ENCODE data around the gene CBY3. TPM values are rescaled to one million over a fixed set of nuclear protein-coding genes. Genes with fewer than 3 reads are reported as not detected.
"Not testable (repeated sequence)": the region's sequence is repeated elsewhere in the genome, so short reads cannot be mapped to it uniquely, and the experiment has no call there.

Gene CBY3
- polyA plus RNA-seq, 1 donor from 2014 or later = 0.64 TPM

GRCh38 chr5:179696603-179697002 lies 15.8 kb upstream of the CBY3 start:
- Mint-ChIP-seq H3K4me1 (peaks cover 20 to 25% (median 22%) of the 10 kb centered on the region in 3 donors), H3K27ac (peak overlapping the region in 2 of 3 donors; percentile 5 to 35), H3K9me3 (no peaks in the 10 kb centered on the region), H3K27me3 (no peaks in the 10 kb centered on the region), H3K36me3 (peaks cover 2% of the 10 kb centered on the region), H3K4me3 (peak overlapping the region in 3 of 4 donors; percentile 12 to 34 (median 17))

- Mint-ChIP-seq H3K36me3 (peaks cover 2% of the 10 kb centered on the region), H3K4me3 (peak overlapping the region in 1 of 4 donors; percentile 75), H3K27me3 (no peaks in the 10 kb centered on the region), H3K27ac (peak overlapping the region in 2 of 3 donors; percentile 0 to 92), H3K4me1 (peaks cover 10 to 15% (median 12%) of the 10 kb centered on the region in 3 donors), H3K9me3 (no peaks in the 10 kb centered on the region)
Measured at GRCh38 chr5:179694561-179694960, 13.7 kb upstream of the CBY3 start.

- not testable (repeated sequence) for H3K4me3 Mint-ChIP-seq, H3K27me3 Mint-ChIP-seq, H3K27ac Mint-ChIP-seq, H3K36me3 Mint-ChIP-seq, H3K9me3 Mint-ChIP-seq, H3K4me1 Mint-ChIP-seq
Measured at GRCh38 chr5:179689212-179689611, 8.4 kb upstream of the CBY3 start.

GRCh38 chr5:179680014-179680779 lies 637 bp downstream of the CBY3 start:
- Mint-ChIP-seq H3K9me3 (no peaks in the 10 kb centered on the region), H3K27me3 (no peaks in the 10 kb centered on the region), H3K27ac (peak overlapping the region in 2 of 3 donors; percentile 60), H3K36me3 (peaks cover 1% of the 10 kb centered on the region), H3K4me3 (peak overlapping the region; percentile 7 to 87 (median 64)), H3K4me1 (peaks cover 11 to 17% (median 14%) of the 10 kb centered on the region in 3 donors)

- peak overlapping the region; percentile 89 to 96 (median 91) for H3K27ac Mint-ChIP-seq
- no peaks in the 10 kb centered on the region for H3K9me3 Mint-ChIP-seq
- peaks cover 11 to 19% (median 14%) of the 10 kb centered on the region in 3 donors for H3K4me1 Mint-ChIP-seq
- H3K27me3 Mint-ChIP-seq = no peaks in the 10 kb centered on the region
- H3K4me3 Mint-ChIP-seq = peak overlapping the region; percentile 93 to 99 (median 97)
- H3K36me3 Mint-ChIP-seq = peaks cover 1% of the 10 kb centered on the region
Measured at GRCh38 chr5:179679014-179679674, 1.7 kb downstream of the CBY3 start.

GRCh38 chr5:179678223-179679013 lies 2.4 kb downstream of the CBY3 start:
- Mint-ChIP-seq H3K36me3 (peaks cover 1% of the 10 kb centered on the region), H3K9me3 (no peaks in the 10 kb centered on the region), H3K4me1 (peaks cover 11 to 19% (median 14%) of the 10 kb centered on the region in 3 donors), H3K27ac (peak overlapping the region; percentile 91 to 96 (median 96)), H3K4me3 (peak overlapping the region; percentile 93 to 99 (median 97)), H3K27me3 (no peaks in the 10 kb centered on the region)

- H3K4me3 Mint-ChIP-seq = no peak overlapping the region
- peaks cover 0 to 3% (median 0%) of the 10 kb centered on the region in 3 donors for H3K4me1 Mint-ChIP-seq
- peaks cover 2% of the 10 kb centered on the region for H3K36me3 Mint-ChIP-seq
- no peaks in the 10 kb centered on the region for H3K9me3 Mint-ChIP-seq
- H3K27ac Mint-ChIP-seq = no peak overlapping the region
- H3K27me3 Mint-ChIP-seq = peaks cover 3% of the 10 kb centered on the region
Measured at GRCh38 chr5:179668391-179668790, 12.4 kb downstream of the CBY3 start.

GRCh38 chr5:179661647-179662046 lies 19.2 kb downstream of the CBY3 start:
- H3K9me3 Mint-ChIP-seq, H3K36me3 Mint-ChIP-seq, H3K27me3 Mint-ChIP-seq, H3K27ac Mint-ChIP-seq, H3K4me3 Mint-ChIP-seq, H3K4me1 Mint-ChIP-seq: not testable (repeated sequence)

GRCh38 chr5:179658179-179658856 lies 22.5 kb downstream of the CBY3 start:
- not testable (repeated sequence) for H3K36me3 Mint-ChIP-seq, H3K4me1 Mint-ChIP-seq, H3K27me3 Mint-ChIP-seq, H3K9me3 Mint-ChIP-seq
- Mint-ChIP-seq H3K27ac (peak overlapping the region in 1 of 3 donors; percentile 54), H3K4me3 (peak overlapping the region; percentile 57 to 84 (median 63))

- H3K36me3 Mint-ChIP-seq, H3K27me3 Mint-ChIP-seq, H3K9me3 Mint-ChIP-seq, H3K4me1 Mint-ChIP-seq, H3K27ac Mint-ChIP-seq, H3K4me3 Mint-ChIP-seq: not testable (repeated sequence)
Measured at GRCh38 chr5:179657302-179658178, 23.3 kb downstream of the CBY3 start.

- H3K4me3 Mint-ChIP-seq, H3K27me3 Mint-ChIP-seq, H3K4me1 Mint-ChIP-seq, H3K27ac Mint-ChIP-seq, H3K9me3 Mint-ChIP-seq, H3K36me3 Mint-ChIP-seq: not testable (repeated sequence)
Measured at GRCh38 chr5:179653135-179653534, 27.7 kb downstream of the CBY3 start.

- not testable (repeated sequence) for H3K4me1 Mint-ChIP-seq, H3K36me3 Mint-ChIP-seq, H3K9me3 Mint-ChIP-seq, H3K27ac Mint-ChIP-seq, H3K4me3 Mint-ChIP-seq, H3K27me3 Mint-ChIP-seq
Measured at GRCh38 chr5:179650245-179650644, 30.6 kb downstream of the CBY3 start.

GRCh38 chr5:179649166-179649703 lies 31.6 kb downstream of the CBY3 start:
- not testable (repeated sequence) for H3K27ac Mint-ChIP-seq, H3K4me1 Mint-ChIP-seq, H3K4me3 Mint-ChIP-seq, H3K36me3 Mint-ChIP-seq, H3K27me3 Mint-ChIP-seq, H3K9me3 Mint-ChIP-seq

- Mint-ChIP-seq H3K9me3 (peaks cover 0 to 1% (median 0%) of the 10 kb centered on the region in 3 donors), H3K27me3 (peaks cover 5% of the 10 kb centered on the region), H3K27ac (peak overlapping the region in 1 of 3 donors; percentile 47), H3K4me1 (peaks cover 0 to 2% (median 0%) of the 10 kb centered on the region in 3 donors), H3K4me3 (no peak overlapping the region), H3K36me3 (no peaks in the 10 kb centered on the region)
Measured at GRCh38 chr5:179648410-179648809, 32.4 kb downstream of the CBY3 start.
